ENCODE results near the gene PLPP4. TPM values are rescaled to one million over a fixed set of nuclear protein-coding genes. Genes with fewer than 3 reads are reported as not detected.

The PLPP4 gene
- total RNA-seq, 1 donor from 2014 or later, result not detected

DNA sequence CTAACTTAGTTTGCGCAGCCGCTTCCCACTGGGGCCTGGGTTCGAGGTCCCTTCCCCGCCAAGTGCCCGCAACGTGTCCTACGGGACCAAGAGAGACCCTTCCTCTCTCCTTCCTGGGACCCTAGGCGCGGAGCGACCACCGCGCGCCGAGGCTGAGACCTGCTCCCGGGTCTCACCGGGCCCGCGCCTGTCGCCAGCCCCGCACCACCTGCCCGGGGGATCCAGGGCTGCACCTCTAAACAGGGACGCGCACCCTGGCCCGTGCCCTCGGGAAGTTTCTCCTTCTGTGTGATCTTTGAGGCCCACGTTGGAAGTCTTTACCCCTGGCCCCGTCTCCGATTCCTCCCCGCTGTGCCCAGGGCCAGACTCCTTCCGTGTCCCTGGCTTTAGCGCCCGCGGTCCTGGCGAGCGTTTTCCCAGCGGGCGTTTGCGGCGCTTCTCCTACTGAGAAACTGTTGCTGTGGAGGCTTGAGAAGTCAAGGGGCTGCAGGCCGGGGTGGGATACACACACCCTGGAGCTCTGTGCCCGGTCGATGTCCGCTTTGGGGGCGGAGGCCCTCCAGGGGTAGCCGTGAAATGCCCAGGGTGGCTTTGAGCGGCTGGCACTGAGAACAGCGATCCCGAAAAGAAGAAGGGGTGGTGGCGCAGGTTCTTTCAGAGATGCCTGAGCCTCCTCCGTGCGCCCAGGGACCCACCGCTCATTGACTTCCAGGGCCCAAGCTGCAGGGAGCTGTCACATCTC, 575 bp downstream of the PLPP4 start:
- peaks cover 12% of the 10 kb centered on the region for H3K4me1 Mint-ChIP-seq (ENCODE audit: unreplicated experiment)
- H3K27ac Mint-ChIP-seq (ENCODE audit: unreplicated experiment), result no peak overlapping the region
- H3K9me3 Mint-ChIP-seq (ENCODE audit: unreplicated experiment), result no peaks in the 10 kb centered on the region
- H3K27me3 Mint-ChIP-seq (ENCODE audit: unreplicated experiment), result peaks cover 12% of the 10 kb centered on the region
- TF ChIP-seq CTCF (IDR thresholded peaks at IDR 0.05; ENCODE audit: unreplicated experiment), result no peak
- no peak for DNase-seq (ENCODE audit: low spot score)
- no peaks in the 10 kb centered on the region for H3K36me3 Mint-ChIP-seq (ENCODE audit: low read depth, unreplicated experiment)
- no peak overlapping the region for H3K4me3 Mint-ChIP-seq (ENCODE audit: unreplicated experiment)

DNA sequence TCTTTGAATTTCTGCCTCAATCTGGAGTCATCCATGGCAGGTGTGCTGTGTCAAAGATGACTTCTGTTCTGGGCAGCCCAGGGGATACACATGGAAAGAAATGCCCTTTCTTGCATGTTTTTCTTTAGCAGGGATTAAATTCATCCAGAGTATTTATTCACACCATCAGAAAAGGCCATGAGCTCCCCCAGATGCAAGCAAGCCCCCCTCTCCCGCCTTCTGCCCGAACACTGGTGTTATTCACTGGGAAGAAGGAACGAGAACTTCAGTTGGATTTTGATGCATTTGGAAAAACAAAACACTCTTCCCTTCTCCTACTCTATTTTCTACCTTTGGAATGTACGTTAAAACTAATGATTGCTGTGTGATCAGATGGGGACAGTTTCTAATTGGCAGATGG, 1.4 kb downstream of the PLPP4 start:
- no peaks in the 10 kb centered on the region for H3K9me3 Mint-ChIP-seq (ENCODE audit: unreplicated experiment)
- no peaks in the 10 kb centered on the region for H3K36me3 Mint-ChIP-seq (ENCODE audit: low read depth, unreplicated experiment)
- H3K27ac Mint-ChIP-seq (ENCODE audit: unreplicated experiment), result peak overlapping the region; percentile 26
- H3K4me3 Mint-ChIP-seq (ENCODE audit: unreplicated experiment), result peak overlapping the region; percentile 63
- DNase-seq (ENCODE audit: low spot score), result no peak
- peaks cover 12% of the 10 kb centered on the region for H3K27me3 Mint-ChIP-seq (ENCODE audit: unreplicated experiment)
- no peak for TF ChIP-seq CTCF (IDR thresholded peaks at IDR 0.05; ENCODE audit: unreplicated experiment)
- H3K4me1 Mint-ChIP-seq (ENCODE audit: unreplicated experiment), result peaks cover 12% of the 10 kb centered on the region

GRCh38 chr10:120459185-120459584, 2.2 kb downstream of the PLPP4 start:
- peaks cover 12% of the 10 kb centered on the region for H3K4me1 Mint-ChIP-seq (ENCODE audit: unreplicated experiment)
- no peaks in the 10 kb centered on the region for H3K36me3 Mint-ChIP-seq (ENCODE audit: low read depth, unreplicated experiment)
- no peak overlapping the region for H3K27ac Mint-ChIP-seq (ENCODE audit: unreplicated experiment)
- TF ChIP-seq CTCF (IDR thresholded peaks at IDR 0.05; ENCODE audit: unreplicated experiment), result no peak
- H3K9me3 Mint-ChIP-seq (ENCODE audit: unreplicated experiment), result no peaks in the 10 kb centered on the region
- no peak for DNase-seq (ENCODE audit: low spot score)
- H3K4me3 Mint-ChIP-seq (ENCODE audit: unreplicated experiment), result no peak overlapping the region
- peaks cover 12% of the 10 kb centered on the region for H3K27me3 Mint-ChIP-seq (ENCODE audit: unreplicated experiment)

GRCh38 chr10:120460186-120460585, 3.2 kb downstream of the PLPP4 start:
- H3K36me3 Mint-ChIP-seq (ENCODE audit: low read depth, unreplicated experiment), result no peaks in the 10 kb centered on the region
- TF ChIP-seq CTCF (IDR thresholded peaks at IDR 0.05; ENCODE audit: unreplicated experiment), result no peak
- peaks cover 12% of the 10 kb centered on the region for H3K27me3 Mint-ChIP-seq (ENCODE audit: unreplicated experiment)
- no peaks in the 10 kb centered on the region for H3K9me3 Mint-ChIP-seq (ENCODE audit: unreplicated experiment)
- peaks cover 12% of the 10 kb centered on the region for H3K4me1 Mint-ChIP-seq (ENCODE audit: unreplicated experiment)
- no peak for DNase-seq (ENCODE audit: low spot score)
- H3K4me3 Mint-ChIP-seq (ENCODE audit: unreplicated experiment), result no peak overlapping the region
- H3K27ac Mint-ChIP-seq (ENCODE audit: unreplicated experiment), result no peak overlapping the region

- H3K9me3 Mint-ChIP-seq (ENCODE audit: unreplicated experiment), result no peaks in the 10 kb centered on the region
- peaks cover 12% of the 10 kb centered on the region for H3K4me1 Mint-ChIP-seq (ENCODE audit: unreplicated experiment)
- H3K27me3 Mint-ChIP-seq (ENCODE audit: unreplicated experiment), result peaks cover 12% of the 10 kb centered on the region
- H3K36me3 Mint-ChIP-seq (ENCODE audit: low read depth, unreplicated experiment), result no peaks in the 10 kb centered on the region
- no peak for DNase-seq (ENCODE audit: low spot score)
- H3K4me3 Mint-ChIP-seq (ENCODE audit: unreplicated experiment), result no peak overlapping the region
- TF ChIP-seq CTCF (IDR thresholded peaks at IDR 0.05; ENCODE audit: unreplicated experiment), result no peak
- H3K27ac Mint-ChIP-seq (ENCODE audit: unreplicated experiment), result no peak overlapping the region
Measured at GRCh38 chr10:120460776-120461175, 3.7 kb downstream of the PLPP4 start.
